Esophagus (tissue), 2 donors: Measurements from ENCODE around the gene APOBEC4. TPM values are rescaled to one million over a fixed set of nuclear protein-coding genes. Genes with fewer than 3 reads are reported as not detected.

Source experiments
- H3K27ac ChIP-seq, 2 donors: one replicate each; pipeline ENCODE4 v1.5.1; 2013; ENCODE audit warnings: low read depth in 2 of 2, mild to moderate bottlenecking in 2 of 2, inconsistent platforms in 1 of 2, low read length in 1 of 2, moderate library complexity in 1 of 2
- H3K27me3 ChIP-seq, 2 donors: one replicate each; pipeline ENCODE4 v1.6.1; 2013; ENCODE audit warnings: low read length in 2 of 2, control low read depth in 1 of 2, mild to moderate bottlenecking in 1 of 2; ENCODE audit not compliant: insufficient read depth in 2 of 2, control insufficient read depth in 1 of 2
- H3K36me3 ChIP-seq, 2 donors: one replicate each; pipeline ENCODE4 v1.6.1; 2013; ENCODE audit warnings: low read length in 1 of 2; ENCODE audit not compliant: control insufficient read depth in 2 of 2, insufficient read depth in 2 of 2
- H3K4me1 ChIP-seq, 2 donors: one replicate each; pipeline ENCODE4 v1.6.1; 2013; ENCODE audit warnings: low read length in 1 of 2; ENCODE audit not compliant: control insufficient read depth in 2 of 2, insufficient read depth in 2 of 2
- H3K4me3 ChIP-seq, 2 donors: one replicate each; pipeline ENCODE4 v1.5.1; 2013; ENCODE audit warnings: low read length in 2 of 2, mild to moderate bottlenecking in 2 of 2, low read depth in 1 of 2, moderate library complexity in 1 of 2
- H3K9me3 ChIP-seq, 2 donors: one replicate each; pipeline ENCODE4 v1.6.1; 2013; ENCODE audit warnings: mild to moderate bottlenecking in 2 of 2, low read depth in 1 of 2, low read length in 1 of 2, moderate library complexity in 1 of 2; ENCODE audit not compliant: control insufficient read depth in 2 of 2, insufficient read depth in 1 of 2
- WGBS, 2 donors: extraction: QIAGEN DNeasy Blood & Tissue Kit; methylation state at CpG; one replicate each; pipeline ENCODE4 v1.1.7; 2013; 5-methylcytosine and 5-hydroxymethylcytosine counted together
- polyA plus RNA-seq, 2 donors: library from polyadenylated mRNA; stranded (reverse); fragments of 200-250 nt; gene quantifications; one replicate each; pipeline ENCODE4 v1.2.3, GENCODE V29; 2013
- donor health status: healthy with polysubstance abuse.
- donor health status: Bipolar disorder and iron deficiency.

APOBEC4 gene
- polyA plus RNA-seq: not detected

- no peak within 1 kb of the TSS for H3K27ac ChIP-seq
- 51 to 53% methylated on average over 5 of the region's 5 CpGs for WGBS, 2 donors
- H3K4me3 ChIP-seq: no peak within 1 kb of the TSS
- no peaks in the 10 kb centered on the region for H3K36me3 ChIP-seq
- no peaks in the 10 kb centered on the region for H3K9me3 ChIP-seq
- no peaks in the 10 kb centered on the region for H3K4me1 ChIP-seq
- no peaks in the 10 kb centered on the region for H3K27me3 ChIP-seq
Measured at GRCh38 chr1:183652547-183653461, at the start of gene APOBEC4. Gene APOBEC4, minus strand, starts transcription at chr1:183653316. Its CDS starts 4,535 bp downstream, at chr1:183648781.

- Histone ChIP-seq H3K27ac (no peak overlapping the region), H3K9me3 (no peaks in the 10 kb centered on the region), H3K36me3 (peaks cover 0 to 2% of the 10 kb centered on the region in 2 donors), H3K27me3 (no peaks in the 10 kb centered on the region), H3K4me1 (no peaks in the 10 kb centered on the region), H3K4me3 (no peak overlapping the region)
- 97 to 98% methylated on average over 9 of the region's 9 CpGs for WGBS, 2 donors
Measured at GRCh38 chr1:183702813-183703198, 49.7 kb upstream of the APOBEC4 start.

- Histone ChIP-seq H3K4me1 (no peaks in the 10 kb centered on the region), H3K36me3 (peaks cover 0 to 2% of the 10 kb centered on the region in 2 donors), H3K27me3 (no peaks in the 10 kb centered on the region), H3K27ac (no peak overlapping the region), H3K4me3 (no peak overlapping the region), H3K9me3 (no peaks in the 10 kb centered on the region)
- 88 to 90% methylated on average over 7 of the region's 7 CpGs for WGBS, 2 donors
Measured at GRCh38 chr1:183702087-183702812, 49.1 kb upstream of the APOBEC4 start.

- 65 to 69% methylated on average over 4 of the region's 4 CpGs for WGBS, 2 donors
- no peak overlapping the region for H3K27ac ChIP-seq
Measured at GRCh38 chr1:183699616-183700160, 46.6 kb upstream of the APOBEC4 start.

GRCh38 chr1:183697814-183698590 lies 44.9 kb upstream of the APOBEC4 start:
- no peak overlapping the region for H3K4me3 ChIP-seq
- WGBS, 2 donors: 79% methylated on average over 3 of the region's 3 CpGs
- H3K4me1 ChIP-seq: no peaks in the 10 kb centered on the region
- H3K36me3 ChIP-seq: no peaks in the 10 kb centered on the region
- H3K27ac ChIP-seq: no peak overlapping the region
- no peaks in the 10 kb centered on the region for H3K27me3 ChIP-seq
- no peaks in the 10 kb centered on the region for H3K9me3 ChIP-seq

More at GRCh38 chr1:183699616-183700160, 46.6 kb upstream of the APOBEC4 start:
- Histone ChIP-seq H3K4me1 (no peaks in the 10 kb centered on the region), H3K36me3 (no peaks in the 10 kb centered on the region), H3K4me3 (no peak overlapping the region), H3K9me3 (no peaks in the 10 kb centered on the region), H3K27me3 (no peaks in the 10 kb centered on the region)

GRCh38 chr1:183696981-183697380 lies 43.9 kb upstream of the APOBEC4 start:
- Histone ChIP-seq H3K27ac (no peak overlapping the region), H3K4me3 (no peak overlapping the region), H3K36me3 (no peaks in the 10 kb centered on the region), H3K27me3 (no peaks in the 10 kb centered on the region), H3K9me3 (no peaks in the 10 kb centered on the region), H3K4me1 (no peaks in the 10 kb centered on the region)
- WGBS, 2 donors: 90 to 93% methylated on average over 3 of the region's 3 CpGs

- Histone ChIP-seq H3K27ac (no peak overlapping the region), H3K4me1 (no peaks in the 10 kb centered on the region), H3K36me3 (no peaks in the 10 kb centered on the region), H3K9me3 (no peaks in the 10 kb centered on the region), H3K27me3 (no peaks in the 10 kb centered on the region), H3K4me3 (no peak overlapping the region)
Measured at GRCh38 chr1:183694755-183695154, 41.6 kb upstream of the APOBEC4 start.

- Histone ChIP-seq H3K27me3 (no peaks in the 10 kb centered on the region), H3K4me3 (no peak overlapping the region), H3K27ac (no peak overlapping the region), H3K9me3 (no peaks in the 10 kb centered on the region), H3K36me3 (no peaks in the 10 kb centered on the region), H3K4me1 (no peaks in the 10 kb centered on the region)
- WGBS, 2 donors: 60 to 68% methylated on average over 1 of the region's 1 CpG
Measured at GRCh38 chr1:183694066-183694465, 41.0 kb upstream of the APOBEC4 start.

- no peak overlapping the region for H3K27ac ChIP-seq
- no peaks in the 10 kb centered on the region for H3K27me3 ChIP-seq
- H3K4me1 ChIP-seq: no peaks in the 10 kb centered on the region
- H3K4me3 ChIP-seq: no peak overlapping the region
- H3K36me3 ChIP-seq: no peaks in the 10 kb centered on the region
- no peaks in the 10 kb centered on the region for H3K9me3 ChIP-seq
Measured at GRCh38 chr1:183693521-183693920, 40.4 kb upstream of the APOBEC4 start.
